Endodermal cell (in vitro differentiated cells): ENCODE results near the gene AKTIP. TPM values are rescaled to one million over a fixed set of nuclear protein-coding genes. Genes with fewer than 3 reads are reported as not detected.

ENCODE experiments used
- DNase-seq: peaks from one replicate; pipeline ENCODE4 v3.0.0-alpha.2; 2017
- H3K27ac ChIP-seq: 2 replicates; pipeline ENCODE4 v1.5.1; 2013; ENCODE audit warnings: mild to moderate bottlenecking, low read depth, low read length, moderate library complexity
- H3K27me3 ChIP-seq: 2 replicates; pipeline ENCODE4 v1.6.1; 2013; ENCODE audit warnings: mild to moderate bottlenecking, low read length, moderate library complexity; ENCODE audit not compliant: insufficient read depth, control insufficient read depth, poor library complexity, severe bottlenecking
- H3K36me3 ChIP-seq: 2 replicates; pipeline ENCODE4 v1.7.0; 2013; ENCODE audit warnings: mild to moderate bottlenecking, low read length, moderate library complexity; ENCODE audit not compliant: control insufficient read depth, insufficient read depth
- H3K4me1 ChIP-seq: one replicate; pipeline ENCODE4 v1.7.0; 2013; ENCODE audit warnings: low read length; ENCODE audit not compliant: control insufficient read depth, insufficient read depth
- H3K4me3 ChIP-seq: 2 replicates; pipeline ENCODE4 v1.5.1; 2013; ENCODE audit warnings: mild to moderate bottlenecking, low read length, moderate library complexity
- H3K9ac ChIP-seq: 2 replicates; pipeline ENCODE4 v1.6.1; 2013; ENCODE audit warnings: mild to moderate bottlenecking, low read length, moderate library complexity; ENCODE audit not compliant: poor library complexity, severe bottlenecking; ENCODE audit errors: extremely low read depth
- H3K9me3 ChIP-seq: 2 replicates; pipeline ENCODE4 v1.6.1; 2013; ENCODE audit warnings: mild to moderate bottlenecking, low read length, moderate library complexity; ENCODE audit not compliant: control insufficient read depth
- H3K27ac Mint-ChIP-seq: 2 replicates; pipeline ENCODE4 v1.8.0; 2020; ENCODE audit warnings: mixed read lengths
- H3K27me3 Mint-ChIP-seq: 2 replicates; pipeline ENCODE4 v1.8.0; 2021; ENCODE audit warnings: mild to moderate bottlenecking, mixed read lengths; ENCODE audit not compliant: insufficient read depth
- H3K36me3 Mint-ChIP-seq: 2 replicates; pipeline ENCODE4 v1.8.0; 2020; ENCODE audit warnings: low read depth, mixed read lengths
- H3K4me1 Mint-ChIP-seq: 2 replicates; pipeline ENCODE4 v1.8.0; 2020; ENCODE audit warnings: mixed read lengths
- H3K4me3 Mint-ChIP-seq: 2 replicates; pipeline ENCODE4 v1.8.0; 2020; ENCODE audit warnings: mild to moderate bottlenecking, moderate library complexity, mixed read lengths
- H3K9me3 Mint-ChIP-seq: 2 replicates; pipeline ENCODE4 v1.8.0; 2020; ENCODE audit warnings: mild to moderate bottlenecking, mixed read lengths
- CTCF ChIP-seq: fragments of 200-600 bp; sonication (generic); conservative IDR thresholded peaks from 2 replicates; pipeline ENCODE4 v1.5.0; 2021; ENCODE audit warnings: antibody characterized with exemption, mild to moderate bottlenecking
- WGBS, 2 experiments: methylation state at CpG; one replicate each; pipeline versions ENCODE4 v1.1.5 to v1.1.7; 2013; ENCODE audit warnings: missing lambda C conversion rate in 2 of 2, mixed read lengths in 1 of 2; ENCODE audit not compliant: insufficient coverage in 1 of 2, insufficient read length in 1 of 2; 5-methylcytosine and 5-hydroxymethylcytosine counted together
- total RNA-seq, 2 donors: library from RNA; stranded (reverse); fragmentation: NEBNext Ultra II Directional in 1 of 2; extraction: Animal tissue kit (Norgen Biotek cat#: 25700) in 1 of 2; gene quantifications; 2 replicates in 1 of 2; 3 replicates in 1 of 2; pipeline ENCODE4 v1.2.1, GENCODE V29; 2021

AKTIP gene
- total RNA-seq, 2 donors from 2014 or later = 18.3 to 21.3 TPM

GRCh38 chr16:53498984-53499383, 4.0 kb downstream of the AKTIP start:
- Mint-ChIP-seq H3K9me3 (no peaks in the 10 kb centered on the region), H3K27me3 (no peaks in the 10 kb centered on the region), H3K4me3 (no peak overlapping the region), H3K27ac (no peak overlapping the region), H3K4me1 (peaks cover 14% of the 10 kb centered on the region), H3K36me3 (peaks cover 41% of the 10 kb centered on the region)
- 95 to 100% methylated on average over 3 of the region's 4 CpGs for WGBS, 2 experiments
- no peaks in the 10 kb centered on the region for H3K27me3 ChIP-seq
- no peak overlapping the region for H3K4me3 ChIP-seq
- no peaks in the 10 kb centered on the region for H3K9me3 ChIP-seq
- peaks cover 7% of the 10 kb centered on the region for H3K4me1 ChIP-seq
- H3K9ac ChIP-seq = no peak overlapping the region
- H3K36me3 ChIP-seq = peaks cover 46% of the 10 kb centered on the region
- H3K27ac ChIP-seq = no peak overlapping the region
- TF ChIP-seq CTCF = no peak
- no peak for DNase-seq

- Mint-ChIP-seq H3K36me3 (peaks cover 61% of the 10 kb centered on the region), H3K27ac (no peak overlapping the region), H3K4me3 (no peak overlapping the region), H3K27me3 (no peaks in the 10 kb centered on the region), H3K9me3 (no peaks in the 10 kb centered on the region), H3K4me1 (no peaks in the 10 kb centered on the region)
- no peaks in the 10 kb centered on the region for H3K4me1 ChIP-seq
- no peaks in the 10 kb centered on the region for H3K9me3 ChIP-seq
- H3K27me3 ChIP-seq = no peaks in the 10 kb centered on the region
- H3K36me3 ChIP-seq = peaks cover 80% of the 10 kb centered on the region
- TF ChIP-seq CTCF = peak; percentile 66
- H3K27ac ChIP-seq = no peak overlapping the region
- peak; percentile 70 for DNase-seq
- 90% methylated on average over 3 of the region's 4 CpGs; no CpG with 5 or more reads in 1 of the 2 experiments for WGBS, 2 experiments
- H3K4me3 ChIP-seq = no peak overlapping the region
- H3K9ac ChIP-seq = no peak overlapping the region
Observed at GRCh38 chr16:53495325-53495724, 7.7 kb downstream of the AKTIP start.

GRCh38 chr16:53494636-53495035, 8.4 kb downstream of the AKTIP start:
- Histone ChIP-seq H3K4me3 (no peak overlapping the region), H3K4me1 (no peaks in the 10 kb centered on the region), H3K9ac (no peak overlapping the region), H3K36me3 (peaks cover 84% of the 10 kb centered on the region), H3K27me3 (no peaks in the 10 kb centered on the region), H3K27ac (no peak overlapping the region), H3K9me3 (no peaks in the 10 kb centered on the region)
- H3K27me3 Mint-ChIP-seq = no peaks in the 10 kb centered on the region
- H3K9me3 Mint-ChIP-seq = no peaks in the 10 kb centered on the region
- WGBS, 2 experiments = 92 to 97% methylated on average over 4 to 6 of the region's 6 CpGs
- H3K36me3 Mint-ChIP-seq = peaks cover 61% of the 10 kb centered on the region
- no peak for DNase-seq
- TF ChIP-seq CTCF = no peak
- no peaks in the 10 kb centered on the region for H3K4me1 Mint-ChIP-seq
- no peak overlapping the region for H3K27ac Mint-ChIP-seq
- no peak overlapping the region for H3K4me3 Mint-ChIP-seq
